ENCODE results near the gene BLZF1.
A peak's percentile ranks its signal among the peaks of the same experiment; 100 is the strongest.
"Not testable (repeated sequence)": the region's sequence is repeated elsewhere in the genome, so short reads cannot be mapped to it uniquely, and the experiment has no call there.

Gene BLZF1

GRCh38 chr1:169360415-169360814 lies 7.6 kb upstream of the BLZF1 start:
- DNase-seq (ENCODE audit: low read depth in 2 of 2), result no peak

DNA sequence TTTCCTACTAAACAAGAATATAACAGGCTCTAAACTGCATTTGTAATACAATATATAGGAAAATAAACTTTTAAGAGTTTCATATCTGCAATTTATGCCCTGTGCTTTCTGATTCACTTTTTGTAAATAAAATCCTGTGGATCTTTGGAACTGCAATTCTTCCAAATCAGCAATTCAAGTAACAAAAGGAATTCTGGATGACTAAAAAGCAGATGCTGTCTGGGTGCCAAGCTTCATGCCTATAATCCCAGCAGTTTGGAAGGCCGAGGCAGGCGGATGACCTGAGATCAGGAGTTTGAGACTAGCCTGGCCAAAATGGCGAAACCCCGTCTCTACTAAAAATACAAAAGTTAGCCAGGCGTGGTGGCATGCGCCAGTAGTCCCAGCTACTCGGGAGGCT lies 6.7 kb upstream of the BLZF1 start:
- DNase-seq (ENCODE audit: low read depth in 2 of 2), result no peak

DNA sequence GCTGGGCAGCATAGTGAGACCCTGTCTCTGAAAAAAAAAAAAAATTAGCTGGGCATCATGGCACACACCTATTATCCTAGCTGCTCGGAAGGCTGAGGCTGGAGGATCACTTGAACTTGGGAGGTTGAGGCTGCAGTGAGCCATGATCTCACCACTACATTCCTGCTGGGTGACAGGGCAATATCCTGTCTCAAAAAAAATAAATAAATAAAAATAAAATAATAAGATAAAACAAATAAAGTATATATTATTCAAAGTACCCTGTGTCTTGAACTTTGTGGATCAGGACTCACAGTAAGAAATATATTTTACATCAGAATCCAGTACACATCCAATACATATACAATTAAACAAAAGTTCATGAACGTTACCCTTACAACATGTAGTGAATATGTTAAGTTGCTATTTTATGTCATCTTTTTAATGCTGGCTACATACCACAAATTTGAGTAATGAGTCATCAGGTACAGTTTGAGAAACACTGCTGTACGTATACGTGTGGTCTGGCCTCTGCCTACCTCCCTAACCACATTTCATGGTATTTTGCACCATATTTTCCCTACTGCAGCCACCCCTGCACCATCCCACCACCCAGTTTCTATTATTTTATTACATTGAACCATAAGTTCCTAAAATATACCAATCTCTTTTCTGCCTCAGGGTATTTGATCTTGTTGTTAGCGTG lies 4.8 kb upstream of the BLZF1 start:
- DNase-seq (ENCODE audit: low read depth in 2 of 2), result no peak

- DNase-seq (ENCODE audit: low read depth in 2 of 2), result no peak
Measured at GRCh38 chr1:169364948-169365347, 3.0 kb upstream of the BLZF1 start.

GRCh38 chr1:169367096-169367685 lies 804 bp upstream of the BLZF1 start:
- DNase-seq (ENCODE audit: low read depth in 2 of 2), result no peak

- no peak for DNase-seq (ENCODE audit: low read depth in 2 of 2)
Measured at GRCh38 chr1:169368406-169368769, 393 bp downstream of the BLZF1 start.

DNA sequence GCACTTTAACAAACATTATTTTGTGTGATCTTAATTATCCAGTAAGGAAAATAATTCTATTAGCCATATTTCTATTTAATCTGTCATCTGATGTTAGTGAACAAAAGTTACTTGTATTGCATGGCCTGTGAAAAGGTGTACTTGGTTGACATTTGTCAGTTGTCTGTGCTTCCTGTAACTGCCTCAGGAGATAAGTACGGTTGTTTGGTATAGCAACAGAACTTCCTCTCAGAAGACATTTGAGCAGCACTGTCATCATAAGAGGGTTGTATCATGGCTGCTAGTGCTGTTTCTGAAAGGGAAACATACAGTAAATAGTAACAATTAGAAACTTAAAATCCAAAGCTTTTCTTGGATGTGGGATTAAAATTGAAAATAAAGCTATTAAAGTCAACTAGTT lies 3.4 kb downstream of the BLZF1 start:
- DNase-seq (ENCODE audit: low read depth in 2 of 2), result no peak

DNA sequence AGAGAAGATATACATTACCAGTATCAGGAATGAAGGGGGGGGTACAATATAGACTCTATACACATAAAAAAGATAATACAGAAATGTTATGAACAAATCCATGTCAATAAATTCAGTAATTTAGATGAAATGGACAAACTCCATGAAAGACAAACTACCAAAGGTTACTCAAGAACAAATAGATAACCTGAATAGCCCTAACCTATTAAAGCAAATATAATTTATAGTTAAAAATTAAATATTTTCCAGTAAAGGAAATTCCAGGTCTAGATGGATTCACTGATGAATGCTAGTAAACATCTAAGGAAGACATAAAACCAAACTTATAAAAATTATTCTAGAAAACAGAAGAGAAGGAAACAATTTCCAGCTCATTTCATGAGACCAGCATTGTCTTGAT lies 13.2 kb downstream of the BLZF1 start:
- no peak for DNase-seq (ENCODE audit: low read depth in 2 of 2)

- no peak for DNase-seq (ENCODE audit: low read depth in 2 of 2)
Measured at GRCh38 chr1:169383449-169383848, 15.5 kb downstream of the BLZF1 start.

DNA sequence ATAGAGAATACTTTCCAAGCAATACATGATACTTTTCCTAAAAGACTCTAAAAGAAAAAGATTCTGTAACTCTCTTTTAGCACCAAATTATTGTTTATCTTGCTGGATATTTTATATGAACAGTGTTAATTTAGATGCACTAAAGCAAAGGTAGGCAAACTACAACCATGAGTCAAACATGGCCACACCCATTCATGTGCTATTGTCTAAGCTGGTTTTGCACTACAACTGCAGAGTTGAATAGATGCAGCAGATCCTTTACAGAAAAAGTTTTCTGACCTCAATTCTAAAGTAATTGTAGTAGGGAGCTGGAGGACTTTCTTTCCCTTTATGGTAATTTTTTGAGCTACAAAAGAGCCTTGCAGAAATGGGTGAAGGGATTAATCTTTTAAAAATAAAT lies 19.4 kb downstream of the BLZF1 start:
- no peak for DNase-seq (ENCODE audit: low read depth in 2 of 2)

- DNase-seq (ENCODE audit: low read depth in 2 of 2), result no peak
Measured at GRCh38 chr1:169390303-169390702, 22.3 kb downstream of the BLZF1 start.

GRCh38 chr1:169392406-169392805 lies 24.4 kb downstream of the BLZF1 start:
- DNase-seq (ENCODE audit: low read depth in 2 of 2), result no peak

DNA sequence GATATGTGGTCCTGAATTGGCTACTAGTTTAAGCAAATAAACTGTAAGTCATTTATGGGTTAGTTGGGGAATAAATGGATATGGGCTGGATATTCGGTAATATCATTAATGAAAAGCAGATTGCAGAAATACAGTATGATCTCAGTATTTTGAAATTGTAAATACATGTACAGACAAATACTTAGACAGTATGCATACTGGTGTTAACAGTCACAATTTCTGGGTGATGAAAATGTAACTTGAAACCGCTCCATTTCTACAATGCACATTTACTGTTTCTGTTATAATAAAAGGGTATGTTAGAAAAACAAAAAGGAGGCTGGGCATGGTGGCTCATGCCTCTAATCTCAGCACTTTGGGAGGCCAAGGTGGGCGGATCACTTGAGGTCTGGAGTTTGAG lies 28.0 kb downstream of the BLZF1 start:
- DNase-seq (ENCODE audit: low read depth in 2 of 2), result no peak

- DNase-seq (ENCODE audit: low read depth in 2 of 2), result not testable (repeated sequence)
Measured at GRCh38 chr1:169402578-169402977, 34.6 kb downstream of the BLZF1 start.

GRCh38 chr1:169408340-169408739 lies 40.3 kb downstream of the BLZF1 start:
- not testable (repeated sequence) for DNase-seq (ENCODE audit: low read depth in 2 of 2)

DNA sequence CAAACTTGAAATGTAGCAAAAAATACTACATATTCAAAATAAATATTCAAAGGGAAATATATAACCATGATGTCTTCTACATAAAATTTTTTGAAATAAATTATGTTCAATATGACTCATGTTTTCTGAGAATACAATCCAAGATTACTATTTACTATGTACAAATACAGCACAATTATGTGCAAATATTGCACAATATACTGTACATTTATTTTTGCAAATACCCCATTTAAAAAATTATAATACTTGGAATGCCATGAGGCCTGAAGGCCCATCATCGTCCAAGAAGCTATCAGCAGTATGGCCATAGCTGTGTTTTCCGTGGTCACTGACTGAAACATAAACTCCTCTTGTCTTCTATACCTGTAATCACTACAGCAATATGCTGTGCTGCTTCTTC lies 47.0 kb downstream of the BLZF1 start:
- no peak for DNase-seq (ENCODE audit: low read depth in 2 of 2)

DNA sequence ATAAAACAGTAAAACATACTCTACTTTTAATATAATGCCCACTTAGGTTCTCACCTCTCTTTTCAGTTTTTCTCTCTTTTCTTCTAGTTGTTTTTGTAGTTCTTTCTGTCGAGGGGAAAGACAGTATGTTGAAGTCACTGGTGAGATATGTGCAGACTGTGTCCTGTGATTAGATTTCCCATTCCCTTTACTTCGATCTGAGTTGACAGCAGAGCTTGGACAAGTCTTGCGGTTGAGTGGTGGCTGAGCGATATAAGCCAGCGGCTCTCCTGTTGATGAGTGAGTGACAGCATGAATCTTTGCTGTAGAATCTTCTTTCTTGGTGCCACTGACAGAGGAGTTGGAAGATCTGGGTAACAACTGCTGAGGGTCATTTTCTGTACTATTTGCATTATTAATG lies 53.3 kb downstream of the BLZF1 start:
- DNase-seq (ENCODE audit: low read depth in 2 of 2), result no peak

- no peak for DNase-seq (ENCODE audit: low read depth in 2 of 2)
Measured at GRCh38 chr1:169426174-169426705, 58.2 kb downstream of the BLZF1 start.

DNA sequence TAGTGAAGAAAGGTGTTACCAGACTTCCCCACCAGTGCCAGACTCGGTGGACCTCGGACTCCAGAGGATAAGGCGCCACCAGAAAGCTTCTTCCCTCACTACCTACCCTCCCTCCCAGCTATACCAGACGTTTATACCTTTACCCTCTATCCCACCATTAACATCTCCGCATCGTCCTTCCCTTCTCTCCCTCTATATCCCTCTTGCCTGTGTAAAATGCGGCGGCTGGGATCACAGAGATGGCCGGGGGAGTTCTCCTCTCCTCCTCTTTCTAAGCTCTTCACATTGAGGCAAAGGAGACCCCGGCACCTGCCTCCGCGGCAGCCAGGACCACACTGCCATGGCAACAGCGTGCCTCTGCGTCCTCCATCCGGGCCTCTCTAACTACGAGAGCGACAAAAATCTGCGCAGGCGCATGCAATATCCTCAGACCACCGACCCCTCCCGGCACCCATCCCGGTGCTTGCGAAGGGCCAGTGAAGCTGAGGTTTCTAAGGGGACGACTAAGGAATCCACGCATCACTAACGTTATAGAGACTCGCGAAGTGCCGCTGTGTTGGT lies 59.2 kb downstream of the BLZF1 start, which contains the start of gene CCDC181:
CCDC181 (minus strand) TSS at position 394 of the 561 bp plus-strand sequence. CDS start 2,547 bp downstream, outside the sequence.
- peak; percentile 54 to 55 for DNase-seq (ENCODE audit: low read depth in 2 of 2)

All from stimulated activated CD8-positive, alpha-beta memory T cell treated with anti-CD3 and anti-CD28 coated beads, Interleukin-2, amount 100 ng/mL, for 48 hours (primary cell).